Body of pancreas (tissue), 4 donors: ENCODE data around the gene LACTBL1. TPM values are rescaled to one million over a fixed set of nuclear protein-coding genes. Genes with fewer than 3 reads are reported as not detected.

Source experiments
- ATAC-seq: fragments of 150-250 bp; one replicate; pipeline ENCODE4 v1.9.1; 2016
- DNase-seq, 4 donors: peaks; one replicate each; pipeline ENCODE4 v3.0.0-alpha.2; 2019
- H3K27ac ChIP-seq, 4 donors: fragments of 200-600 bp; sonication (generic); 1 replicate in 3 of 4; 2 replicates in 1 of 4; pipeline versions ENCODE4 v1.5.1 to v1.6.1; 2016 to 2019; ENCODE audit warnings: mild to moderate bottlenecking in 1 of 4, mixed read lengths in 1 of 4, moderate library complexity in 1 of 4
- H3K27me3 ChIP-seq, 2 donors: fragments of 200-600 bp; sonication (generic); one replicate each; pipeline ENCODE4 v1.6.0; 2016; ENCODE audit warnings: mild to moderate bottlenecking in 1 of 2
- H3K36me3 ChIP-seq, 2 donors: fragments of 200-600 bp; sonication (generic); replicated peaks in 1 of 2; 2 replicates each; pipeline ENCODE4 v1.5.1; 2016; ENCODE audit warnings: low read depth in 2 of 2; ENCODE audit not compliant: insufficient read depth in 1 of 2
- H3K4me1 ChIP-seq: fragments of 200-600 bp; sonication (generic); one replicate; pipeline ENCODE4 v1.6.0; 2016
- H3K4me3 ChIP-seq, 2 donors: fragments of 200-600 bp; sonication (generic); 1 replicate in 1 of 2; 2 replicates in 1 of 2; pipeline ENCODE4 v1.5.1; 2016 to 2019
- H3K9me3 ChIP-seq, 3 donors: fragments of 200-600 bp; sonication (generic); 1 replicate in 2 of 3; 2 replicates in 1 of 3; pipeline ENCODE4 v1.5.1; 2016
- POLR2A ChIP-seq, 3 donors: fragments of 450-650 bp; IDR thresholded peaks; one replicate each; pipeline ENCODE4 v1.6.1; 2016; ENCODE audit warnings: antibody characterized with exemption in 3 of 3, mild to moderate bottlenecking in 2 of 3
- WGBS, 2 donors: methylation state at CpG; one replicate each; pipeline ENCODE4 v1.1.5; 2017; 5-methylcytosine and 5-hydroxymethylcytosine counted together
- intact Hi-C: fragments of 100-400 bp; cut with DNase I; formaldehyde crosslinking; loops from one replicate; pipeline ENCODE4 v1.15.1; 2023
- total RNA-seq, 2 donors: library from RNA; depleted of rRNA; stranded (reverse); fragments of >200 nt; gene quantifications; one replicate each; pipeline ENCODE4 v1.1.0, GENCODE V29; 2016
- TF ChIP-seq, protein P1 (sequence below), 7 experiments: fragments of 450-650 bp in 4 of 7; fragments of 200-600 bp in 3 of 7; sonication (generic) in 3 of 7; IDR thresholded peaks; one replicate each; pipeline ENCODE4 v1.5.1; 2016 to 2019; ENCODE audit warnings: antibody characterized with exemption in 7 of 7

The LACTBL1 gene
- total RNA-seq, 2 donors from 2014 or later: not detected

DNA sequence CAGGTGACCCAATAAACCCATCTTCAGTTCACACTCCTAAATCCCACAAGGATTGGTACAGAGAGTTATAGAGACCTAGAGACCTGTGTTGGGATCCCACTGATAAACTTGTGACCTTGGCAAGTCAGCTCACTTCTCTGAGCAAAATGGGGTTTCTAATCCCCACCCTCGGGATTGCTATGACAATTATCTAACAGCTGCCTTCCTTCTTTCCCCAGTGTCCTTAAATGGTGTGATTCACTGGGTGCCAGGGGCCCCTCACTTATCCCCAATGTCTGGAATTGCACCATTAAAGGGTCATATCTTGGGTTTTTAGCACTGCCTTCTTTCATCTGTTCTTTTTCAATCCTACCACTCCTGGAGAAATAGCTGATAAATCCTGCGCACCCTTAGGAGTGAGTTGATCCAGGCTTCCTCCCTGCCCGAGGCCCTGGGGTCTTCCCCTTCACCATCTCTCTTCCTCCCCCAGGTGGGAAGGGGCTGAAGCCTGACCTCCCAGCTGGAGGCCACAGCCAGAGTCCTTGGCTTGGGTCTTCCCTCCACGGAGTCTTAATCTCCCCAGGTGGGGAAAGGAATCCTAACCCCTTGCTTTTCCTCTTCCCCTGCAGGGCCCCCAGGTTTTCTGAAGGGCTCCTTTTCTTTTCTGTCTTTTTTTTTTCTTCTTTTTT is 39.7 kb downstream of the LACTBL1 start:
- no peaks in the 10 kb centered on the region for H3K4me1 ChIP-seq
- intact Hi-C loops: no loop called here
- TF ChIP-seq, protein P1, sequence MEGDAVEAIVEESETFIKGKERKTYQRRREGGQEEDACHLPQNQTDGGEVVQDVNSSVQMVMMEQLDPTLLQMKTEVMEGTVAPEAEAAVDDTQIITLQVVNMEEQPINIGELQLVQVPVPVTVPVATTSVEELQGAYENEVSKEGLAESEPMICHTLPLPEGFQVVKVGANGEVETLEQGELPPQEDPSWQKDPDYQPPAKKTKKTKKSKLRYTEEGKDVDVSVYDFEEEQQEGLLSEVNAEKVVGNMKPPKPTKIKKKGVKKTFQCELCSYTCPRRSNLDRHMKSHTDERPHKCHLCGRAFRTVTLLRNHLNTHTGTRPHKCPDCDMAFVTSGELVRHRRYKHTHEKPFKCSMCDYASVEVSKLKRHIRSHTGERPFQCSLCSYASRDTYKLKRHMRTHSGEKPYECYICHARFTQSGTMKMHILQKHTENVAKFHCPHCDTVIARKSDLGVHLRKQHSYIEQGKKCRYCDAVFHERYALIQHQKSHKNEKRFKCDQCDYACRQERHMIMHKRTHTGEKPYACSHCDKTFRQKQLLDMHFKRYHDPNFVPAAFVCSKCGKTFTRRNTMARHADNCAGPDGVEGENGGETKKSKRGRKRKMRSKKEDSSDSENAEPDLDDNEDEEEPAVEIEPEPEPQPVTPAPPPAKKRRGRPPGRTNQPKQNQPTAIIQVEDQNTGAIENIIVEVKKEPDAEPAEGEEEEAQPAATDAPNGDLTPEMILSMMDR (IDR thresholded peaks at IDR 0.05): no peak
- no peak for TF ChIP-seq POLR2A (IDR thresholded peaks at IDR 0.05)
- H3K27me3 ChIP-seq: no peaks in the 10 kb centered on the region
- no peaks in the 10 kb centered on the region for H3K36me3 ChIP-seq
- no peak for ATAC-seq
- 42 to 52% methylated on average over 4 of the region's 4 CpGs for WGBS, 2 donors
- no peak for DNase-seq
- no peak overlapping the region for H3K4me3 ChIP-seq
- H3K27ac ChIP-seq: no peak overlapping the region
- no peaks in the 10 kb centered on the region for H3K9me3 ChIP-seq

DNA sequence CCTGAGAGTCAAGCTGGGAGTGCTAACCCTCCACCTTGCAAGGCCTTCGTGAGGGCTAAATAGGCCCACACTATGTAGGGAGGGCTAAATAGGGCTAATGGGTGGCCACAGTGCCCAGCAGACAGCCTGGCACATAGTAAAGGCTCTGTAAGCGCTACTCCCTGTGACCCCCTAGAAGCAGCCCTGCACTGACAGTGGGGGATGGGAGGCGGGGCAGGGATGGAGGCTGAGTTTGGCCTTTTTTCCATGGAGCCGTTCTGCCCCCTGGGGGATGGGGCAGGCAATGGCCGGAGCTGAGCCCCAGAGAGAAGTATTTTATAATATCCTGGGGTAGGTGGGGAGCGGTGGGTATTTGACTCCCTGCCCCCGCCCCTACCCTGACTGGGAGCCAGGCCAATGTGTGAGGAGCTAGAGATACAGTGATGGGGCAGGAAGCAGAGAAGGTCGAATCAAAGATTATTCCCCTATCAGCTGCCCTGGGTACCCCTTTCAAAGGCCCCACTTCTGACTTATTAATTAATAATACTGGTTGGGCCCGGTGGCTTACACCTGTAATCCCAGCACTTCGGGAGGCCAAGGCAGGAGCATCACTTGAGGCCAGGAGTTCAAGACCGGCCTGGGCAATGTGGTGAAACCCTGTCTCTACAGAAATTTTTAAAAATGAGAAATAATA is 42.3 kb downstream of the LACTBL1 start:
- Histone ChIP-seq H3K27me3 (no peaks in the 10 kb centered on the region), H3K4me1 (no peaks in the 10 kb centered on the region), H3K9me3 (no peaks in the 10 kb centered on the region), H3K4me3 (no peak overlapping the region), H3K36me3 (no peaks in the 10 kb centered on the region), H3K27ac (no peak overlapping the region)
- 31 to 40% methylated on average over 11 of the region's 11 CpGs for WGBS, 2 donors
- DNase-seq (peak in 3 of 4 donors; percentile 22 to 42 (median 26)), ATAC-seq (no peak)
- TF ChIP-seq, protein P1 (IDR thresholded peaks at IDR 0.05): peak; percentile 29 to 59 (median 42)
- TF ChIP-seq POLR2A (IDR thresholded peaks at IDR 0.05): no peak
- intact Hi-C loops: no loop called here

DNA sequence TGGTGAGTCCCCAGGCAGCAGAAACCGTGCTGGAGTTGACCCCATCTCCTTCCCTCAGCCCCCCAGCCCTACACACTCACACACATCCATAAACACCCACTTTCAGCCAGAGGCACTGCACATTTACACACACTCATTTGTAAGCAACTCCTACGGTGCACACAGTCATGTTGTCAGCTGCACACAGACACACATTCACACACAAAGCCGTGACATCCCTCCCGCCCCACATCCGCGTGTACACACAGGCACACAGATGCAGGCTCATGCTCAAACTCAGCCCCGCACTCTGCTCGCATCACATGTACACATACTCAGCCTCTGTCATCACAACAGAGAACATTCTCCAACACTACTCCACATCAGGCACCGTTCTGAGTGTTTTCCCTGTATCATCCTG is 47.6 kb downstream of the LACTBL1 start:
- Histone ChIP-seq H3K4me1 (no peaks in the 10 kb centered on the region), H3K4me3 (no peak overlapping the region), H3K36me3 (no peaks in the 10 kb centered on the region), H3K27me3 (no peaks in the 10 kb centered on the region), H3K27ac (no peak overlapping the region), H3K9me3 (no peaks in the 10 kb centered on the region)
- no peak for DNase-seq
- TF ChIP-seq, protein P1 (IDR thresholded peaks at IDR 0.05): no peak
- TF ChIP-seq POLR2A (IDR thresholded peaks at IDR 0.05): no peak
- 53 to 62% methylated on average over 9 of the region's 9 CpGs for WGBS, 2 donors
- no peak for ATAC-seq
- intact Hi-C loops: no loop called here

DNA sequence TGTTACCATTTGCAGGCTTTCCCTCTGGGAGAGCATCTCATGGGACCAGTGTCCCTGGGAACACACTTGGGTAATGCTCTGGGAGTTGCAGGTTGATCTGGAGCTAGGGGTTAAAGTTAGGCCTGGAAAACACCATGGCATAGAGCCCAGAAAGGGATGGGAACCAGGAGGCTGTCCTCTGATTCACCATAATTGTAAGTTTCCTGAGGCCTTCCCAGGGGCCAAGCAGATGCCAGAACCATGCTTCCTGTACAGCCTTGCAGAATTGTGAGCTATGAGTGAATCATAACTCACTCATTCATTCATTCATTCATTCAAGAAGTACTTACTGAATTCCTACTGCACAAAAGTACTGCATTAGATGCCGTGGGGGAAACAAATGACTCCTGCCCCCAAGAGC is 50.0 kb downstream of the LACTBL1 start:
- intact Hi-C loops: no loop called here
- Histone ChIP-seq H3K9me3 (no peaks in the 10 kb centered on the region), H3K27me3 (no peaks in the 10 kb centered on the region), H3K27ac (no peak overlapping the region), H3K36me3 (no peaks in the 10 kb centered on the region), H3K4me1 (no peaks in the 10 kb centered on the region), H3K4me3 (no peak overlapping the region)
- no peak for TF ChIP-seq POLR2A (IDR thresholded peaks at IDR 0.05)
- TF ChIP-seq, protein P1 (IDR thresholded peaks at IDR 0.05): no peak
- WGBS, 2 donors: 86 to 94% methylated on average over 1 of the region's 1 CpG
- ATAC-seq (no peak), DNase-seq (no peak)
